ENCODE measurements around the gene TMEM178B.

TMEM178B gene

GRCh38 chr7:141276031-141276430 is 202.2 kb downstream of the TMEM178B start:
- H3K4me3 ChIP-seq (ENCODE audit: control insufficient read depth, low read depth, low read length), result no peak overlapping the region
- DNase-seq (ENCODE audit: low read depth), result no peak
- no peak for TF ChIP-seq CTCF (IDR thresholded peaks at IDR 0.05; ENCODE audit: control insufficient read depth, insufficient read depth, low read depth, low read length, missing control alignments)

GRCh38 chr7:141280100-141280499 is 206.2 kb downstream of the TMEM178B start:
- no peak for TF ChIP-seq CTCF (IDR thresholded peaks at IDR 0.05; ENCODE audit: control insufficient read depth, insufficient read depth, low read depth, low read length, missing control alignments)
- H3K4me3 ChIP-seq (ENCODE audit: control insufficient read depth, low read depth, low read length), result no peak overlapping the region
- DNase-seq (ENCODE audit: low read depth), result no peak

GRCh38 chr7:141281311-141281710 is 207.4 kb downstream of the TMEM178B start:
- DNase-seq (ENCODE audit: low read depth), result no peak
- TF ChIP-seq CTCF (IDR thresholded peaks at IDR 0.05; ENCODE audit: control insufficient read depth, insufficient read depth, low read depth, low read length, missing control alignments), result no peak
- H3K4me3 ChIP-seq (ENCODE audit: control insufficient read depth, low read depth, low read length), result no peak overlapping the region

- no peak for DNase-seq (ENCODE audit: low read depth)
- H3K4me3 ChIP-seq (ENCODE audit: control insufficient read depth, low read depth, low read length), result no peak overlapping the region
- TF ChIP-seq CTCF (IDR thresholded peaks at IDR 0.05; ENCODE audit: control insufficient read depth, insufficient read depth, low read depth, low read length, missing control alignments), result no peak
These were observed 212.7 kb downstream of the TMEM178B start for GRCh38 chr7:141286522-141286921.

GRCh38 chr7:141287936-141288335 is 214.1 kb downstream of the TMEM178B start:
- TF ChIP-seq CTCF (IDR thresholded peaks at IDR 0.05; ENCODE audit: control insufficient read depth, insufficient read depth, low read depth, low read length, missing control alignments), result no peak
- no peak overlapping the region for H3K4me3 ChIP-seq (ENCODE audit: control insufficient read depth, low read depth, low read length)
- DNase-seq (ENCODE audit: low read depth), result no peak

- no peak for TF ChIP-seq CTCF (IDR thresholded peaks at IDR 0.05; ENCODE audit: control insufficient read depth, insufficient read depth, low read depth, low read length, missing control alignments)
- DNase-seq (ENCODE audit: low read depth), result no peak
- no peak overlapping the region for H3K4me3 ChIP-seq (ENCODE audit: control insufficient read depth, low read depth, low read length)
These were observed 214.8 kb downstream of the TMEM178B start for GRCh38 chr7:141288626-141289025.

GRCh38 chr7:141290365-141290764 is 216.5 kb downstream of the TMEM178B start:
- TF ChIP-seq CTCF (IDR thresholded peaks at IDR 0.05; ENCODE audit: control insufficient read depth, insufficient read depth, low read depth, low read length, missing control alignments), result no peak
- DNase-seq (ENCODE audit: low read depth), result no peak

More at GRCh38 chr7:141290365-141290764, 216.5 kb downstream of the TMEM178B start:
- no peak overlapping the region for H3K4me3 ChIP-seq (ENCODE audit: control insufficient read depth, low read depth, low read length)
